ENCODE data around the gene GLI3.

DNA sequence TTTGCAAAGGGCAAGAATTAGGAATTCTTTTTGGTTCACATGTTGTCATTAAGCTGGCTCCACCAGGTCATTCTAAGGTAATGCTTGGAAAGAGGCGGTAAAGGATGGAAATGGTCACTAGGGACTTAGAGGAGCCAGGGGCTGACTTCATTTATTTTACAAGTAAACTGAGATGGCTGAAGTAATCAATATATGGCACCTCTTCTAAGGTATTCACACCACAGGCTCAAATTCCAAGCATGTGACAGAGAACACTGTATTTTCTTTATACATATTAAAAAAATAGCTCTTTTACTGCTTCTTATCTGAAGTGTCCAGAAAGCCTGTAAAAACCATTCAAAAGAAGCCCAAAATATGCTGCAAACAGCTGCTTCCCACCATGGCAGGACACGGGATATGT, 239.0 kb downstream of the GLI3 start:
- TF ChIP-seq CTCF (IDR thresholded peaks at IDR 0.05) (no peak), POLR2A (IDR thresholded peaks at IDR 0.05) (no peak)
